Measurements from ENCODE around the gene RNU1-4. TPM values are rescaled to one million over a fixed set of nuclear protein-coding genes. Genes with fewer than 3 reads are reported as not detected.
"Not testable (repeated sequence)": the region's sequence is repeated elsewhere in the genome, so short reads cannot be mapped to it uniquely, and the experiment has no call there.

Gene RNU1-4
- total and polyA plus RNA-seq, 5 donors from 2014 or later = 23.7 to 3,278 TPM; not detected in 3

- not testable (repeated sequence) for ATAC-seq (ENCODE audit: low read depth in 2 of 2); H3K27ac Mint-ChIP-seq; H3K4me1 ChIP-seq (ENCODE audit: control insufficient read depth, insufficient read depth, low read length, poor library complexity, severe bottlenecking)
These were observed 17.3 kb downstream of the RNU1-4 start for GRCh38 chr1:16757574-16757973.

DNA sequence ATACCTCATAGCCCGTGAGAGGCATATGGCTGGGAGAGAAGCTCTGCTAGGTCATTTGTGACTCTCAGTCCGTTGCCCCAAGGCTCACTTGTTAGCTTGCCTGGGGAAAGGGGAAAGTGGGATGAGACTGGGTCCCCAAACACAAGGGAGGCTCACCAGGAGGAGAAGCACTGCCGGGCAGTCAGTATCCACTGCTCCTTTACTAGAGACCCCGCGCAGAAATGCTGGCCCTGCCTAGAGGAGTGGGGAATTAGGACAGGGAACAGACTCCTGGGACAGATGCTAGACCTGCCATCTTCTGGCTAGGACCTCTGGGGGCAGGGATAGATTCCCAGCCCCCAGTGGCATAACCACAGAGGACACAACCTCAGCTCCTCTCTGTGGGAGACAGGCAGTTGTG lies 17.7 kb downstream of the RNU1-4 start:
- not testable (repeated sequence) for H3K27ac ChIP-seq (ENCODE audit: insufficient read depth, low read length, poor library complexity, severe bottlenecking); H3K27me3 ChIP-seq (ENCODE audit: control insufficient read depth, insufficient read depth, low read length); H3K27me3 Mint-ChIP-seq; H3K27ac Mint-ChIP-seq; H3K36me3 Mint-ChIP-seq; H3K4me3 ChIP-seq (ENCODE audit: low read depth, low read length); H3K9me3 ChIP-seq (ENCODE audit: control insufficient read depth in 2 of 2, low read length in 2 of 2); H3K36me3 ChIP-seq (ENCODE audit: control insufficient read depth, insufficient read depth, low read length); H3K4me1 ChIP-seq (ENCODE audit: control insufficient read depth, insufficient read depth, low read length, poor library complexity, severe bottlenecking); H3K4me3 Mint-ChIP-seq; DNase-seq; H3K4me1 Mint-ChIP-seq; H3K9me3 Mint-ChIP-seq; ATAC-seq (ENCODE audit: low read depth in 2 of 2)

More at GRCh38 chr1:16757574-16757973, 17.3 kb downstream of the RNU1-4 start:
- not testable (repeated sequence) for H3K9me3 ChIP-seq (ENCODE audit: control insufficient read depth in 2 of 2, low read length in 2 of 2); H3K4me3 ChIP-seq (ENCODE audit: low read depth, low read length); H3K27me3 Mint-ChIP-seq; H3K9me3 Mint-ChIP-seq; H3K36me3 ChIP-seq (ENCODE audit: control insufficient read depth, insufficient read depth, low read length); H3K36me3 Mint-ChIP-seq; H3K4me3 Mint-ChIP-seq; H3K4me1 Mint-ChIP-seq; DNase-seq; H3K27me3 ChIP-seq (ENCODE audit: control insufficient read depth, insufficient read depth, low read length); H3K27ac ChIP-seq (ENCODE audit: insufficient read depth, low read length, poor library complexity, severe bottlenecking)

DNA sequence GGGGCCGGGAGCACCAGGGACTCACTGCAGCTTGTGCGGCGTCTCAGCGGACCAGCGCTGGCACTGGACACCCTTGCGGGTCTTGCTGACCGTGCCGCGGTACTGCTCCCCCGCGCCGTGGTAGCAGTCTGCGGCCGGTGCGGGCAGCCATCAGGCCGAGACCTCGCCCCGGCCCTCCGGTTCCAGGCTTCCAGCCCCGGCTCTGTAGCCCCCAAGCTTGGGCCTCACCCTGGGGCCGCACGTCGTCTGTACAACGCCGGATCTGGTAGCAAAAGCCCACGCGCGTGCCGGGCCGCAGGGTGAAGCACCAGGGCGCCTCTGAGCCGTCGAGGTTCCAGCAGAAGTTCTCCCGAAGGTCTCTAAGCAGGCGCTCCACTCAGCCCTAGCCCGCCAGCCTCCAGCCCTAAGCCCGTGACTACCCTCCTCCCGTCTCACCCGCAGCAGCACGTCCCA lies 18.8 kb downstream of the RNU1-4 start:
- H3K27ac ChIP-seq (ENCODE audit: insufficient read depth, low read length, poor library complexity, severe bottlenecking); H3K4me1 Mint-ChIP-seq; H3K27me3 ChIP-seq (ENCODE audit: control insufficient read depth, insufficient read depth, low read length); H3K9me3 ChIP-seq (ENCODE audit: control insufficient read depth in 2 of 2, low read length in 2 of 2); H3K9me3 Mint-ChIP-seq; H3K4me1 ChIP-seq (ENCODE audit: control insufficient read depth, insufficient read depth, low read length, poor library complexity, severe bottlenecking); H3K4me3 ChIP-seq (ENCODE audit: low read depth, low read length); H3K36me3 Mint-ChIP-seq; H3K27me3 Mint-ChIP-seq; DNase-seq; H3K27ac Mint-ChIP-seq; H3K36me3 ChIP-seq (ENCODE audit: control insufficient read depth, insufficient read depth, low read length): not testable (repeated sequence)
- ATAC-seq (ENCODE audit: low read depth in 2 of 2) = peak in 1 of 2 donors; percentile 11
- H3K4me3 Mint-ChIP-seq = peak overlapping the region in 1 of 4 donors; percentile 15

- not testable (repeated sequence) for H3K36me3 Mint-ChIP-seq, H3K27ac Mint-ChIP-seq, DNase-seq
These were observed 19.5 kb downstream of the RNU1-4 start for GRCh38 chr1:16759650-16760455.

GRCh38 chr1:16760456-16760765 lies 20.1 kb downstream of the RNU1-4 start:
- H3K36me3 Mint-ChIP-seq; H3K27ac ChIP-seq (ENCODE audit: insufficient read depth, low read length, poor library complexity, severe bottlenecking); H3K4me1 ChIP-seq (ENCODE audit: control insufficient read depth, insufficient read depth, low read length, poor library complexity, severe bottlenecking); H3K4me1 Mint-ChIP-seq; DNase-seq; H3K27ac Mint-ChIP-seq; H3K9me3 ChIP-seq (ENCODE audit: control insufficient read depth in 2 of 2, low read length in 2 of 2); H3K4me3 Mint-ChIP-seq; H3K4me3 ChIP-seq (ENCODE audit: low read depth, low read length); ATAC-seq (ENCODE audit: low read depth in 2 of 2); H3K36me3 ChIP-seq (ENCODE audit: control insufficient read depth, insufficient read depth, low read length); H3K27me3 ChIP-seq (ENCODE audit: control insufficient read depth, insufficient read depth, low read length); H3K9me3 Mint-ChIP-seq: not testable (repeated sequence)
- H3K27me3 Mint-ChIP-seq = peaks cover 11% of the 10 kb centered on the region

More at GRCh38 chr1:16759650-16760455, 19.5 kb downstream of the RNU1-4 start:
- not testable (repeated sequence) for H3K27ac ChIP-seq (ENCODE audit: insufficient read depth, low read length, poor library complexity, severe bottlenecking); H3K9me3 ChIP-seq (ENCODE audit: control insufficient read depth in 2 of 2, low read length in 2 of 2); H3K36me3 ChIP-seq (ENCODE audit: control insufficient read depth, insufficient read depth, low read length); H3K4me3 Mint-ChIP-seq; H3K27me3 ChIP-seq (ENCODE audit: control insufficient read depth, insufficient read depth, low read length); H3K4me1 ChIP-seq (ENCODE audit: control insufficient read depth, insufficient read depth, low read length, poor library complexity, severe bottlenecking); H3K27me3 Mint-ChIP-seq; H3K9me3 Mint-ChIP-seq; ATAC-seq (ENCODE audit: low read depth in 2 of 2); H3K4me3 ChIP-seq (ENCODE audit: low read depth, low read length); H3K4me1 Mint-ChIP-seq

- H3K36me3 Mint-ChIP-seq; ATAC-seq (ENCODE audit: low read depth in 2 of 2); H3K9me3 Mint-ChIP-seq; H3K27ac Mint-ChIP-seq; H3K4me1 ChIP-seq (ENCODE audit: control insufficient read depth, insufficient read depth, low read length, poor library complexity, severe bottlenecking); H3K9me3 ChIP-seq (ENCODE audit: control insufficient read depth in 2 of 2, low read length in 2 of 2); H3K27ac ChIP-seq (ENCODE audit: insufficient read depth, low read length, poor library complexity, severe bottlenecking); H3K27me3 ChIP-seq (ENCODE audit: control insufficient read depth, insufficient read depth, low read length); H3K27me3 Mint-ChIP-seq; H3K4me1 Mint-ChIP-seq; H3K4me3 ChIP-seq (ENCODE audit: low read depth, low read length); H3K36me3 ChIP-seq (ENCODE audit: control insufficient read depth, insufficient read depth, low read length); DNase-seq: not testable (repeated sequence)
- H3K4me3 Mint-ChIP-seq = peak overlapping the region in 1 of 4 donors; percentile 60
These were observed 20.5 kb downstream of the RNU1-4 start for GRCh38 chr1:16760801-16761200.

GRCh38 chr1:16764248-16764819 lies 24.0 kb downstream of the RNU1-4 start:
- H3K9me3 ChIP-seq (ENCODE audit: control insufficient read depth in 2 of 2, low read length in 2 of 2); H3K36me3 ChIP-seq (ENCODE audit: control insufficient read depth, insufficient read depth, low read length); DNase-seq; H3K27me3 ChIP-seq (ENCODE audit: control insufficient read depth, insufficient read depth, low read length); ATAC-seq (ENCODE audit: low read depth in 2 of 2); H3K27ac ChIP-seq (ENCODE audit: insufficient read depth, low read length, poor library complexity, severe bottlenecking); H3K9me3 Mint-ChIP-seq; H3K4me1 Mint-ChIP-seq; H3K4me3 Mint-ChIP-seq; H3K27me3 Mint-ChIP-seq; H3K27ac Mint-ChIP-seq; H3K36me3 Mint-ChIP-seq; H3K4me3 ChIP-seq (ENCODE audit: low read depth, low read length); H3K4me1 ChIP-seq (ENCODE audit: control insufficient read depth, insufficient read depth, low read length, poor library complexity, severe bottlenecking): not testable (repeated sequence)

All from CD4-positive, CD25-positive, alpha-beta regulatory T cell (primary cell).